Endodermal cell (in vitro differentiated cells): Measurements from ENCODE around the gene LINC00305. TPM values are rescaled to one million over a fixed set of nuclear protein-coding genes. Genes with fewer than 3 reads are reported as not detected.

Source experiments
- DNase-seq: peaks from one replicate; pipeline ENCODE4 v3.0.0-alpha.2; 2017
- H3K27ac ChIP-seq: 2 replicates; pipeline ENCODE4 v1.5.1; 2013; ENCODE audit warnings: mild to moderate bottlenecking, low read depth, low read length, moderate library complexity
- H3K27me3 ChIP-seq: 2 replicates; pipeline ENCODE4 v1.6.1; 2013; ENCODE audit warnings: mild to moderate bottlenecking, low read length, moderate library complexity; ENCODE audit not compliant: insufficient read depth, control insufficient read depth, poor library complexity, severe bottlenecking
- H3K36me3 ChIP-seq: 2 replicates; pipeline ENCODE4 v1.7.0; 2013; ENCODE audit warnings: mild to moderate bottlenecking, low read length, moderate library complexity; ENCODE audit not compliant: control insufficient read depth, insufficient read depth
- H3K4me1 ChIP-seq: one replicate; pipeline ENCODE4 v1.7.0; 2013; ENCODE audit warnings: low read length; ENCODE audit not compliant: control insufficient read depth, insufficient read depth
- H3K4me3 ChIP-seq: 2 replicates; pipeline ENCODE4 v1.5.1; 2013; ENCODE audit warnings: mild to moderate bottlenecking, low read length, moderate library complexity
- H3K9ac ChIP-seq: 2 replicates; pipeline ENCODE4 v1.6.1; 2013; ENCODE audit warnings: mild to moderate bottlenecking, low read length, moderate library complexity; ENCODE audit not compliant: poor library complexity, severe bottlenecking; ENCODE audit errors: extremely low read depth
- H3K9me3 ChIP-seq: 2 replicates; pipeline ENCODE4 v1.6.1; 2013; ENCODE audit warnings: mild to moderate bottlenecking, low read length, moderate library complexity; ENCODE audit not compliant: control insufficient read depth
- H3K27ac Mint-ChIP-seq: 2 replicates; pipeline ENCODE4 v1.8.0; 2020; ENCODE audit warnings: mixed read lengths
- H3K27me3 Mint-ChIP-seq: 2 replicates; pipeline ENCODE4 v1.8.0; 2021; ENCODE audit warnings: mild to moderate bottlenecking, mixed read lengths; ENCODE audit not compliant: insufficient read depth
- H3K36me3 Mint-ChIP-seq: 2 replicates; pipeline ENCODE4 v1.8.0; 2020; ENCODE audit warnings: low read depth, mixed read lengths
- H3K4me1 Mint-ChIP-seq: 2 replicates; pipeline ENCODE4 v1.8.0; 2020; ENCODE audit warnings: mixed read lengths
- H3K4me3 Mint-ChIP-seq: 2 replicates; pipeline ENCODE4 v1.8.0; 2020; ENCODE audit warnings: mild to moderate bottlenecking, moderate library complexity, mixed read lengths
- H3K9me3 Mint-ChIP-seq: 2 replicates; pipeline ENCODE4 v1.8.0; 2020; ENCODE audit warnings: mild to moderate bottlenecking, mixed read lengths
- WGBS, 2 experiments: methylation state at CpG; one replicate each; pipeline versions ENCODE4 v1.1.5 to v1.1.7; 2013; ENCODE audit warnings: missing lambda C conversion rate in 2 of 2, mixed read lengths in 1 of 2; ENCODE audit not compliant: insufficient coverage in 1 of 2, insufficient read length in 1 of 2; 5-methylcytosine and 5-hydroxymethylcytosine counted together
- total RNA-seq, 2 donors: library from RNA; stranded (reverse); fragmentation: NEBNext Ultra II Directional in 1 of 2; extraction: Animal tissue kit (Norgen Biotek cat#: 25700) in 1 of 2; gene quantifications; 2 replicates in 1 of 2; 3 replicates in 1 of 2; pipeline ENCODE4 v1.2.1, GENCODE V29; 2021
- TF ChIP-seq, protein P1 (sequence below): fragments of 200-600 bp; sonication (generic); conservative IDR thresholded peaks from 2 replicates; pipeline ENCODE4 v1.5.0; 2021; ENCODE audit warnings: antibody characterized with exemption, mild to moderate bottlenecking

Gene LINC00305
- total RNA-seq, 2 donors from 2014 or later: not detected

DNA sequence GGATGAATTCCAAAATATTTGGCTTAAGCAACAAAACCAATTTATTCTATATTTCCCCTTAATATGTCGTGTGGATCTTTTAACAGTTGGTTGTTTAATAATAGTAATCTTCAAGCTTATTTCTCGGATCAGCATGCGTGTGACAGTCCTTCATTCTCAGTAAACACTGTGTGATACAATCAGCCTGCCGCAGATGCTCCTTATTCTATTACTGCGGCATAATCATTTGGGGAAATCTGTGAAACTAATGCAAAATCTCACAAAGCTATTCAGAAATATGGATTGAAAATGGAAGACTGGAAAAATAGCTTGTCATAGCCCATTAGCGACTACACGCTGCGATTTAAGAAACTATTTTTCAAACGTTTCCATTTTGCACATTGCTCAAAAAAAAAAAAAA lies 36.9 kb downstream of the LINC00305 start:
- Histone ChIP-seq H3K27me3 (no peaks in the 10 kb centered on the region), H3K36me3 (no peaks in the 10 kb centered on the region), H3K4me1 (peaks cover 4% of the 10 kb centered on the region), H3K9ac (no peak overlapping the region), H3K9me3 (no peaks in the 10 kb centered on the region), H3K4me3 (no peak overlapping the region), H3K27ac (no peak overlapping the region)
- H3K4me1 Mint-ChIP-seq: peaks cover 13% of the 10 kb centered on the region
- H3K27me3 Mint-ChIP-seq: no peaks in the 10 kb centered on the region
- H3K27ac Mint-ChIP-seq: no peak overlapping the region
- no peaks in the 10 kb centered on the region for H3K9me3 Mint-ChIP-seq
- TF ChIP-seq, protein P1, sequence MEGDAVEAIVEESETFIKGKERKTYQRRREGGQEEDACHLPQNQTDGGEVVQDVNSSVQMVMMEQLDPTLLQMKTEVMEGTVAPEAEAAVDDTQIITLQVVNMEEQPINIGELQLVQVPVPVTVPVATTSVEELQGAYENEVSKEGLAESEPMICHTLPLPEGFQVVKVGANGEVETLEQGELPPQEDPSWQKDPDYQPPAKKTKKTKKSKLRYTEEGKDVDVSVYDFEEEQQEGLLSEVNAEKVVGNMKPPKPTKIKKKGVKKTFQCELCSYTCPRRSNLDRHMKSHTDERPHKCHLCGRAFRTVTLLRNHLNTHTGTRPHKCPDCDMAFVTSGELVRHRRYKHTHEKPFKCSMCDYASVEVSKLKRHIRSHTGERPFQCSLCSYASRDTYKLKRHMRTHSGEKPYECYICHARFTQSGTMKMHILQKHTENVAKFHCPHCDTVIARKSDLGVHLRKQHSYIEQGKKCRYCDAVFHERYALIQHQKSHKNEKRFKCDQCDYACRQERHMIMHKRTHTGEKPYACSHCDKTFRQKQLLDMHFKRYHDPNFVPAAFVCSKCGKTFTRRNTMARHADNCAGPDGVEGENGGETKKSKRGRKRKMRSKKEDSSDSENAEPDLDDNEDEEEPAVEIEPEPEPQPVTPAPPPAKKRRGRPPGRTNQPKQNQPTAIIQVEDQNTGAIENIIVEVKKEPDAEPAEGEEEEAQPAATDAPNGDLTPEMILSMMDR: no peak
- no peak for DNase-seq
- H3K4me3 Mint-ChIP-seq: no peak overlapping the region
- no peaks in the 10 kb centered on the region for H3K36me3 Mint-ChIP-seq
- WGBS, 2 experiments: 81 to 97% methylated on average over 4 to 9 of the region's 9 CpGs

DNA sequence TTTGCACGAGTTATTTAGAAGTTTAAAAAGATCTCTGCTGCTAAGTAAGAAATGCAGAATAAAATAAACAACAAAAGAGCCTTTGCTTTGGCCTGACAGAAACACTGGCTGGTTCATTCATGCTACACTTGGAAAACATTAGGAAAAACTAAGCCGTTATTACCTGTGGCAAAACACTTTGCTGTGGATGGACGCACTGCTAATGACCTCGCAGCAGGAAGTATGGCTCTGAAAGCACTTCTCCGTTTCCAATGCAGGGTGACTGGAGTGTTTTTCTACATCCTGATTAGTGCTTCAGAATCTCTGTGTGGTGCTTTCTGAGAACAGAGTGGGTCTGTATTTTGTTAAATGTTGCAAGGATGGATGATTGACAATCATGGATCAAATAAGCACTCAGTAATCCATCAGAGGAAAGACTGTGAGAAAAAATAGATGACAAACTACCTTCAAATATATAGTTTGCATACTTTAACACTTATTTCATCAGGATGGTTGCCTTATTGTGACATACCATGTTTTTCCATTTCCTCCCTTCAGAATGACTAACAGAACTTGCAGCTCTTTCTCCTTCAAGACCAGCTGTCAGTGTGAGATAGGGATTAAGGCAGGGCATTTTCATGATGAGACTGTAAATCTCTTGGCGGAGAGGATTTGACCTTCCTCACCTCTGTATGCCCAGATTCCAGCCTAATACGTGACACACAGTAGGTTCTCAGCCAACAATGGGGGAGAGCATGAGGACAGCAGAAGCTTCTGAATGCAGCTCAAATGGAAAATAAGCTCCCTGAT lies 38.0 kb downstream of the LINC00305 start:
- H3K4me3 ChIP-seq: no peak overlapping the region
- 87 to 92% methylated on average over 2 to 7 of the region's 7 CpGs for WGBS, 2 experiments
- DNase-seq: no peak
- H3K27ac ChIP-seq: no peak overlapping the region
- no peaks in the 10 kb centered on the region for H3K9me3 ChIP-seq
- no peak overlapping the region for H3K27ac Mint-ChIP-seq
- peaks cover 9% of the 10 kb centered on the region for H3K4me1 Mint-ChIP-seq
- H3K36me3 ChIP-seq: no peaks in the 10 kb centered on the region
- H3K36me3 Mint-ChIP-seq: no peaks in the 10 kb centered on the region
- no peak overlapping the region for H3K4me3 Mint-ChIP-seq
- no peaks in the 10 kb centered on the region for H3K27me3 Mint-ChIP-seq
- no peaks in the 10 kb centered on the region for H3K9me3 Mint-ChIP-seq
- TF ChIP-seq, protein P1: no peak
- H3K9ac ChIP-seq: no peak overlapping the region
- H3K4me1 ChIP-seq: no peaks in the 10 kb centered on the region
- H3K27me3 ChIP-seq: no peaks in the 10 kb centered on the region

DNA sequence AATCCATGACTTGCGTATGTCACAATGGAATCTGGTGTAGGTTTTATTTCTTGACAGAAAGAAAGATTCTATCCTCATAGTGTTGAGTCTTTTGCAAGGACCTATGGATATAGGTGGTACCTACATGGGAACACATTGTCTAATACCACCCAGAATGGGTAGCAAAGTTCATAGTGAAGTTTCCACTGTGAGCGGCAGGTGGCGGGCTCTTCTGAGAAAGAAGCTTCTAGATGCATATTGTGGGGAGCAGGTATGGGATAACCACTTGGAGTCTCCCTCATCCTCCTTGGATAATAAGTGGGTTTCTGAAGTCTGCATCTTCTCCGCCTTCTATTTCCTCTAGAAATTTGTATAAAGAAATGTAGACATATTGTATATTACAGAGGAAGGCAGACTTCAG lies 44.9 kb downstream of the LINC00305 start:
- H3K27me3 Mint-ChIP-seq: no peaks in the 10 kb centered on the region
- H3K4me1 Mint-ChIP-seq: peaks cover 11% of the 10 kb centered on the region
- DNase-seq: peak; percentile 71

More for the DNA sequence above, 44.9 kb downstream of the LINC00305 start:
- no peak overlapping the region for H3K4me3 ChIP-seq
- Mint-ChIP-seq H3K9me3 (no peaks in the 10 kb centered on the region), H3K27ac (no peak overlapping the region), H3K36me3 (no peaks in the 10 kb centered on the region), H3K4me3 (no peak overlapping the region)
- no peak overlapping the region for H3K9ac ChIP-seq
- no peaks in the 10 kb centered on the region for H3K9me3 ChIP-seq
- H3K27me3 ChIP-seq: no peaks in the 10 kb centered on the region
- no peaks in the 10 kb centered on the region for H3K36me3 ChIP-seq
- WGBS, 2 experiments: 90 to 100% methylated on average over 1 to 4 of the region's 4 CpGs
- peaks cover 3% of the 10 kb centered on the region for H3K4me1 ChIP-seq
- TF ChIP-seq, protein P1: peak; percentile 75
- H3K27ac ChIP-seq: no peak overlapping the region
